ENCODE data around the gene GTF3C4. TPM values are rescaled to one million over a fixed set of nuclear protein-coding genes. Genes with fewer than 3 reads are reported as not detected.

Gene GTF3C4
- total RNA-seq, 1 experiment from 2014 or later, result 11.5 TPM

DNA sequence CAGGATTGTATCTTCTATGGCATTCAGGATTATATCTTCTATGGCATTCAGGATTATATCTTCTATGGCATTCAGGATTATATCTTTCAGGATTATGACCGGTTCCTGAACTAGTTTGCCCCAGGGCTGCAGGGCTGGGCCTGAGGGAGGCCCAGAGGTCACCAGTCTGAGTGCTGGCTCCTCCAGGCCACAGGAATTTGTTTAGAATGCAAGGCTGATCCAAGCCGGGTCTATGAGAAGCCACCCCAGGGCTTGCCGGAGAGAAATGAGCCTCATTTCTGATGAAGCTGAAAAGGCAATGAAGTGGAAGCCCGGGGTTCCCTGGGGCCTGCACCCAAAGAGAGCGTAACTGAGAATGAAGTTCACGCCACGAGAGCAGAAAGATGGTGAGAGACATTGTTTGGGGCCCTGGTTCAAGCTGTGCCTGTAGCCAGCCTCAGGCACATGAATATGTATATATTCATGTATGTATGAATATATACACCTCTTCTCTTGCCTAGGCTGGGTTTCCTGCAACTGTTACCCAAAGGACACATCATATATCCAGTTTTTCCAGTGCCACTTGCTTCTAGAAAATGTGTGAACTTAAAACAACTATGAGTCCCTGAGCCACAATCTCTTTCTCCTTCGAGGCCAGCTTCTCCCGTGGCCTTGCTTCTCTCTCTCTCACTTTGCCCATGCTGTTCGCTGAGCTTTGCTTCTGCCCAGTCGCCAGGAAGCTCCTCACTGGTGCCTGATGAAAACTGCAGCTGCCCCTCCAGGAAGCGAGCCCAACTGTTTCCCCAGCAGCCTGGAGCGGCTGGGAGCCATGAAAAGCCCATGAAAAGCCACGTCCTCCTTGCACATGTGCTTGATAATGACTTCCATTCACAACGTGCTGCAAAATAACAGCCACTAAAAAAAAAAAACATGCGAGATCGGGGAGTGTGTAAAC, 62.3 kb downstream of the GTF3C4 start:
- DNase-seq (ENCODE audit: low read depth), result no peak

GRCh38 chr9:132733260-132733815, 63.1 kb downstream of the GTF3C4 start:
- DNase-seq (ENCODE audit: low read depth), result no peak

DNA sequence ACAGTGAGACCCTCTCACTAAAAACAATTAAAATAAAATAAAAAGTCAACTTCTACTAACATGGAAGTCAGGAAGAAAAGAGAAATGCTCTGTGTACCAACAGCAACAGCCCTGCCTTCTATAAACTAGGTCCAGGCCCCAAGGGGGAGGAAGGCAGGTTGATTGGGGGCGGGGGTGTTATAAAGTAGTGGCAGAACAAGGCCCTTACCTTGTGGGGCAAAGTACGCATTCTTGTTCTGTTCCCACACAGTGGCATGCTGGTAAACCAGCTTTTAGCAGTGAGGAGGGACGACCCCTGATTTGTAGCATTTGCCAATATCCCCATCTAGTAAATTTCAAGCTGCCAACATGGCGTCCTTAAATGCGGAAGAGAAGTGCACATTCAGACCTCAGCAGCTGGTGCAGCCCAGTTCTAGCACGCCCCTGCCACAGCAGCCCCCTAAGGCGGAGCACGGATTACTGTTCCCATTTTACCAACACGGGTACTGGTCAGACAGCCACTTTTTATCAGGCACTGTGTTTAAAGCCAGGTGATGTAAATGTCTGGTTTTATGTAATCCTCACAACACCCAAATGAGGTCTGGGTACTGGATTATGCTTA, 69.5 kb downstream of the GTF3C4 start:
- no peak for DNase-seq (ENCODE audit: low read depth)

GRCh38 chr9:132740526-132741309, 70.5 kb downstream of the GTF3C4 start:
- no peak for DNase-seq (ENCODE audit: low read depth)

DNA sequence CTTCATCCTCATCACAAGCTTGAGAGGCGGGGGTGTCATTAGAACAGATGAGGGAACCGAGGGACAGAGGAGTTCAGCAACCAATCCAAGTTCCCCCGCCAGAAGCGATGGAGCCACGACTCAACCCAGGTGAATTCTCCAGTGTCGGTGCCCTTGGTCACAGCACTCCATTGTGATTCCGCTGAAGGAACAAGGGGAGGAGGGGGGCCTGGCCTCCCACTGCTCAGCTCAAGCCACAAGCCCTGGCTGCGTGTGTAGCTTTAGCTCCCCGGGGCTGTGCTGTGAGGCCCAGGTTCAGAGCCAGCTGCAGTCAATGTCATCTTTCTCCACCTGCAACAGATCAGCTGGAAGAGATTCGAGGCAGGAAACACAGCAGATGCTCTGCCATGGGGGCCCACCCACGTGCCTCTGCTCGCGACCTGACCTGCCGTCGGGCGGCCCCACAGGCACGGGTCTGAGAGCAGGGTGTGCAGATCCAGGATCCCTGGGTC, 72.6 kb downstream of the GTF3C4 start:
- DNase-seq (ENCODE audit: low read depth), result no peak

- no peak for DNase-seq (ENCODE audit: low read depth)
These were observed 73.7 kb downstream of the GTF3C4 start for GRCh38 chr9:132743931-132744479.

Other genes with a start within 250 kb of the GTF3C4 start
- gene BARHL1, start 87.9 kb upstream of the GTF3C4 start, total RNA-seq (2014; rRNA removed; shearing (Covaris generic)), result not detected in 2 replicates
- gene DDX31, start 481 bp upstream of the GTF3C4 start, total RNA-seq (2014; rRNA removed; shearing (Covaris generic)), result 9.2 and 9.6 TPM in 2 replicates
- not detected in 2 replicates for gene AK8, start 207.8 kb downstream of the GTF3C4 start, total RNA-seq (2014; rRNA removed; shearing (Covaris generic))
- gene SPACA9, start 208.4 kb downstream of the GTF3C4 start, total RNA-seq (2014; rRNA removed; shearing (Covaris generic)), result 3.3 and 5.6 TPM in 2 replicates

All from RPMI7951 (cell line).